Middle frontal gyrus (tissue), 1 donor: Measurements from ENCODE around the gene SAFB2.
"Not testable (repeated sequence)": the region's sequence is repeated elsewhere in the genome, so short reads cannot be mapped to it uniquely, and the experiment has no call there.

Experiments
- DNase-seq: peaks from one replicate; pipeline ENCODE4 v3.0.0-alpha.2; 2015; ENCODE audit warnings: low spot score; ENCODE audit errors: extremely low spot score

Gene SAFB2

GRCh38 chr19:5632657-5633056, 10.1 kb upstream of the SAFB2 start:
- no peak for DNase-seq

DNA sequence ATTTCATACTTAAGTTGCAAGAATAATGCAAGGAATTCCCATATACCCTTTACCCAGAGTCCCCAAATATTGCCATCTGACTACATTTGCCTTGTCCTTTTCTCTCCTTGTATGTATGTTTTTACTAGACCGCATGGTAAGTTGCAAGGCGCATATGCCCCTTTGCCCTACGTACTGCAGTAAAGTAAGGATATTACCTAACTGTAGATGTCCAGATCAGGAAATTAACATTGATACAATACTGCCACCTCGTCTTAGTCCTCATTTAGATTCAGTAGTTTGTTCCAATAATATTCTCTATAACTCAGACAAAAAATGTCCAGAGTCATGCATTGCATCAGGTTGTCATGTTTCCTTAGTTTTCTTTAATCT, 9.7 kb upstream of the SAFB2 start:
- DNase-seq = no peak

- no peak for DNase-seq
Measured at GRCh38 chr19:5631567-5632240, 9.1 kb upstream of the SAFB2 start.

DNA sequence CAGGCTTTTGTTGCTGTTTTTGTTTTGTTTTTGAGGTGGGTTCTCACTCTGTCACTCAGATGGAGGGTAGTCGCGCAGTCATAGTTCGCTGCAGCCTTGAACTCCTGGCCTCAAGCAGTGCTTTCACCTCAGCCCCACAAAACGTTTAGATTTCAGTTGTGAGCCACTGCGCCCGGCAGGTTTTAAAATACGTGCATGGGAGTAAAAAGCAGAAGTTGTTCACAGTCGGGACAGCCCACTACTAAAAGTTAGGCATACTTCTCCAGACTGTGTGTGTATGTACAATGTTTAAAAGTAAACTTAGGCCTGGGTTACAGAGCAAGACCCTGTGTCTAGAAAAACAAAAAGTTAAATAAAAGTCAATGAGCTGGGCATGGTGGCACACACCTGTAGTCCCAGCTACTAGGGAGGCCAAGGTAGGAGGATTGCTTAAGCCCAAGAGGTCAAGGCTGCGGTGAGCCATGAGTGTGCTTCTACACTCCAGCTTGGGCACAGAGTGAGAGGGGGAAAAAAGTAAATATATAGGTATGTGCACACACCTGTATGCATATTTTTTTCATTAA, 6.4 kb upstream of the SAFB2 start:
- DNase-seq = no peak

DNA sequence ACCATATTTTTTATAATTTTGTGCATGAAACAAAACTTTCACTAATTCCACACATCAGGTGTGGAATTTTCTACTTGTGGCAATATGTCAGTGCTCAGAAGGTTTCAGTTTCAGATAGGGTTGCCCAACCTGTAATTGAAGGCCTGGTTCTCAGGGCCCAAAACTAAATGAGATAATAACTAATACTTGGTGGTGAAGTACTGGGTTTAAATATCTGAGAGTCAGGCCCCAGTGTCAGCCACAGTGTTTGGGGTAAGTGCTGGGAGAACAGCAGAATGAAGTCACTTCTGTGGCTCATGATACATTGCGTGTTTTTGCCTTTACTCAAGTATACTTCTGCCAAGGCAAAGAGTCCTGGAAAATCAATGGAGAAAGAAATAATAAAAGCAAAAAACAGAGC, 5.9 kb upstream of the SAFB2 start:
- DNase-seq = no peak

GRCh38 chr19:5627395-5627904, 4.9 kb upstream of the SAFB2 start:
- no peak for DNase-seq

GRCh38 chr19:5625641-5626040, 3.1 kb upstream of the SAFB2 start:
- no peak for DNase-seq

DNA sequence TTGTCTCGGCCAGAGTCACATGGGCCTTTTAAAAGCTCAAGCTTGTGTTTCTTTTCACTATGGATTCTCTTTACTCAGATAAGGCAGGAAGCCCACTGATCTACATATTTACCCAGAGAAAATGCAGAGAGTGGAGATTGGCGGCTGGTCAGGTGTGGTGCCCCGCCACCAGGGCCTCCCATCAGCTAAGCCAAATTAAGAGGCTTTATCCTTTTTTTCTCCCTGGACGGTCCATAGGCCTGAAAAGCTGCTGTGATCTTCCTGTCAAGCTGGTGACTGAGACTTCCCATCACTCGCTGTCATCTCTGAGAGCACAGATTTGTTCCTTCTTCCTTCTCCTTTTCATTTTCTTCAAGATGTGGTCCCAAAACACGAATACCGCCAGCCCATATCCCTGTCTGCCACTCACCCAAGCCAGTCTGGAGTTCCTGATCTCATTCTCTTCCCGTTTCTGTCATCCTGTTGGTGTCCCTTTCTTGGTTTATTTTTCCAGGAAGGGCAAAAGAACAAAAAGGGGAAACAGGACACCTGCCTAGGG, 2.2 kb upstream of the SAFB2 start:
- no peak for DNase-seq

DNA sequence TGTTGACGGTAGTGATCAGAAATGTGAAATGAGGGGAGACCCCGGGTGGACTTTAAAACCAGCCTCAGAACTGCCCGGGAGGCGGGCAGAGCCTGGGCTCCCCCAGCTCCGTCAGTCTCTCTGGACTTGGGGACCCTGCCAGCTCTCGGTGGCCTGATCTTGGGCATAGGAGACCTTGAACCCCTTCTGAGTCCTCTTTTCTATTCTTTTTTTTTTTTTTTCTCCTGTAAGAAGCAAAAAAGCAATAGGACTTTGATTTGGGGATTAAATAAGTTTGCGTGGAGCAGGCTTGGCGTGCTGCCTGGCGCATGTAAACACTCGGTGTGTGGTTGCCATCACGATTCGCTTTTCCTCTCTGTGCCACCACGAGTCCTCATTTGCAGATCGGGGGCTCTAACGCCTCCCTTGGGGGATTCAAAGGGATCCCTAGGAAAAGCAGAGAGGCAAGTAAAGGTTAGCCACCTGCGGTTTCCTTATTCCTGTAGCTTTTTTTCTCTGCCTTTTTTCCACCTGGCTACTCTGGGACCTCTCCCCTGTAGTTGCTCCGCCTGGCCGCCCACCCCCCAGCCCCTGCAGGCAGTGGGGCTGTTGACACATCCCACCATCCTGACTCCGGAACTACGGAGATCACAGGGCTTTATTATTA, 1.6 kb upstream of the SAFB2 start:
- no peak for DNase-seq

DNA sequence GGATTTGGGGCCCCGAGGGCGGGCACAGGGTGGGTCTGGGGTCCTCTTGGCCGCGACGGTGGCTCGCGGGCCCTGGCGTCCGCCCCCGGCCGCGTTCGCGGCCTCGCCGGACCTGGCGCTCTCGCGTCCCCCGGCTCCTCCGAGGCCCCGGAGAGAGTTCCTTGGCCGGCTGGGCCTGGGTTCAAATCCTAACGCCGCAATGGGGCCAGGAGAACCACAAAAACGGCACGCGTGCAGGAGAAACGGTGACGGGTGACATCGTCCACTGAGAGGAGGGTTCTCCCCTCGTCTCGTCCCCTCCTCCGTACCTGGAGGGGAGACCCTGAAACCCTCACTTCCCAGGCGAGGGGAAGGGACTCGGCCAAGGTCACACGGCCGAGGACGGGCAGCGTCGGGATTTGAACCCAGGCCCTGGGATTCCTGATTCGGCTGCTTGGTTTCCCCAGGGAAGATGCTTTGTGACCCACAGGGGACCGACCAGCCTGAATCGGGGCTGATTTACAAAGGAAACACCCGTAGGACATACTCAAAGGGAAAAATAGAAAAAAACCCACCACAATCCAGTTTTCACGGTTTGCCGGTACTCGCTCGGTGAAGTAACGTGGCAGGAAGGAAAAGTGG, 931 bp upstream of the SAFB2 start:
- no peak for DNase-seq

DNA sequence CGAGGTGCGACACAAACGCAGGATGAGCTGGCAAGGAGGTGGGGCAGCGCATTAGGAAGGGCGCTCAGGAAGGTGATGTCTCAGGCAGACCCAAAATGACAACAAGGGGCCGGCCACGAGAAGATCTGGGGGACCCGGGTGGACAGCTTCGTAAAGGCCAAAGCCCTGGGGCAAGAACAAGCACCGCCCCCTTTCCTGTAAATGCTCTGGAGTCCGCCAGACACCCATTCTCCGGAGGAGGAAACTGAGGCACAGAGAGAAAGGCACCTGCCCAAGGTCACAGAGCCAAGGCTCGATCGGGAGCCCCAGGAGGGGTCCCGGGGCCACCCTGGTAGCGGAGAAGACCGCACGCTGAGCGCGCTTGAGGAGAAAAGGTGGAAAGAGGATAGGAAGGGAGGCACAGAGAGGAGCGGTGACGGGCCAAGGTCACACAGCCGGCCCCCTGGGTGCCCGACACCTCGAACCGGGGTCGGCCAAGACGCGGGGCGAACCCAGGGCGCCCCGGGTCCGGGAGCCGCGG, 571 bp downstream of the SAFB2 start:
- no peak for DNase-seq

DNA sequence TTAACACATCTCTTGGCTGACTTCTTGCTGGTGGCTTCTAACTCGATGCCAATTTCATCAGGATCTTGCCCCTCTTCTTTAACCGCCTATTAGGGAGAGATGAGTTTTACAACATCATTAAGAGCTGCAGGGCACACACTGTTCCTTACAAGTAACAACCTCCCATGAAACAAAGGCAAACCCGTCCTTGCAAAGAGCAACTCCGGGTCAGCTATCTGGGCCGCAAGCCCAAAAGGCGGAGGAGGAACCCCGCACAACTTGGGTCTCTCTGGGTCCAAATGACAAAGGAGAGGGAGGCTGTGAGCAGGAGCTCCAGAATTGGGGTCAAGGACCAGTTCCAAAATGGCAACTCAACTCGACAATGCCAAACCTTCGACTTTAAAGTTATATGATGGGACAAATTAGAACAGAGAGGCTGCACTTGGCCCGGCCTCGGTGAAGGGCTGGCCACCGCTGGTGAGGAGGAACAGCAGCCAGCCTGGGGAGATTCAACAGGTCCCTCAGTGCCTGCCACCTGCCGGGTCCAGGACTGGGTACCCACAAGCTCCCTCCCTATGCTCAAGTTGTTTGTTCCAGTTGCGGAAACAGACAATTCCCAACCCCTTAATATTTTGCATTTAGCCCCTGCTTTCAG, 1.1 kb downstream of the SAFB2 start:
- DNase-seq = no peak

DNA sequence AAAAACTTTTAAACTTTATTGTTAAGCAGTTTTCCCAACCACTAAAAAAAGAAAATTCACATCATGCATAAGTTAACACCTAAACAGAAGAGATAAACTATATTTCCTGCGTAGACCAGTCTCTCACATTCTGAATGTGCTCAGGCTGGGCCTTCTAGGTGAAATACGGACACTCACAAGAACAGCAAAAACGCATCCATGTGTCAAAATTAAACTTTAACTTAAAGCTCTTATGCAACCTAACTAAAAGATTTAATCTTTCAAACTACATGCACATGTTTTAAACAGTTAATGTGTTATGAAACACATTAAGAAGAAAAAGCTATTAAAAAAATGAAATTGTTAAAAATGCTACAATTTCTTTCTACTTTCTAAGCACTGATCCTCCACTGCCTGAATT, 2.6 kb downstream of the SAFB2 start:
- DNase-seq = no peak

GRCh38 chr19:5618591-5618990, 4.0 kb downstream of the SAFB2 start:
- DNase-seq = no peak

DNA sequence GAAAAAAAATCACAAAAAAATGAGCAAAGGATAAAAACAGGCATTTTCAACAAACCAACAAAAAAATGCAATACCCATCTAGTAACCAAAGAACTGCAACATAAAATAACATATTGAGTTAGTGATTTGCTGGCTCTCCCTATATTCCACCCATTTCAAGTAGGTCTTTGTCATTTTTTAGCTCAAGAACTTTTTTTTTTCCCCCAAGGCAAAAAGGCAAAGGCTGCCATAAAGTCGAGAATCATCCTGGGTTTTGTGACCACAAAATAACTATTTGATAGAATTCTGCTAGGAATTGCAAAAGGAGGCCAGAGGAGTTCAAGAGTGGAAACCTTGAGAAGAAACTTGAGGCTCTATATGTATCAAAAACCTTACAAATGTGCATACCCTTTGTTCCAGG, 5.5 kb downstream of the SAFB2 start:
- no peak for DNase-seq

DNA sequence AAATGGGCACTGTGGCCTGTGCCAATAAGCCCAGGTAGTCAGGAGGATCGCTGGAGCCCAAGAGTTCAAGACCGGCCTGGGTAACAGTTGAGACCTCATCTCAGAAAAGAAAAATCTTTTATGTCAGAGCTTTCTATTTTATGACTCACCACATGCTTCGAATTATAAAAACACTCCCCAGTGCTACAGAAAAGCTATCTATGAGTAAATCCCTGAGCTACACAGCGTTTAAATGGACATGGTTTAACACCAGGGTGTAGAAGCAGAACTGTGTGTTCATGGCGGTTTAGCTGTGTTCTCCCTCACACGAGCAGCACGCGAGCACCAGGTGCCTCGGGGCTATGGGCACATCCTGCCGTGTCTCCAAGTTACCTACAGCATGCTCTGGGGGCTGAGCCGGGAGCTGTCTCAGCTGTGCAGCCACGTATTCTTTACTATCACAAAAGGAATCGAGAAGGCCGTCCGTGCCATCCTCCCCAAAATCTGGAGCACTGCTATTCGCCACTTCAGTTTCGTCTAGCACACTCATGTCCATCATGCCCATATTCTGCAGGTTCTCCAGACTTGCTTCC, 6.7 kb downstream of the SAFB2 start:
- no peak for DNase-seq

DNA sequence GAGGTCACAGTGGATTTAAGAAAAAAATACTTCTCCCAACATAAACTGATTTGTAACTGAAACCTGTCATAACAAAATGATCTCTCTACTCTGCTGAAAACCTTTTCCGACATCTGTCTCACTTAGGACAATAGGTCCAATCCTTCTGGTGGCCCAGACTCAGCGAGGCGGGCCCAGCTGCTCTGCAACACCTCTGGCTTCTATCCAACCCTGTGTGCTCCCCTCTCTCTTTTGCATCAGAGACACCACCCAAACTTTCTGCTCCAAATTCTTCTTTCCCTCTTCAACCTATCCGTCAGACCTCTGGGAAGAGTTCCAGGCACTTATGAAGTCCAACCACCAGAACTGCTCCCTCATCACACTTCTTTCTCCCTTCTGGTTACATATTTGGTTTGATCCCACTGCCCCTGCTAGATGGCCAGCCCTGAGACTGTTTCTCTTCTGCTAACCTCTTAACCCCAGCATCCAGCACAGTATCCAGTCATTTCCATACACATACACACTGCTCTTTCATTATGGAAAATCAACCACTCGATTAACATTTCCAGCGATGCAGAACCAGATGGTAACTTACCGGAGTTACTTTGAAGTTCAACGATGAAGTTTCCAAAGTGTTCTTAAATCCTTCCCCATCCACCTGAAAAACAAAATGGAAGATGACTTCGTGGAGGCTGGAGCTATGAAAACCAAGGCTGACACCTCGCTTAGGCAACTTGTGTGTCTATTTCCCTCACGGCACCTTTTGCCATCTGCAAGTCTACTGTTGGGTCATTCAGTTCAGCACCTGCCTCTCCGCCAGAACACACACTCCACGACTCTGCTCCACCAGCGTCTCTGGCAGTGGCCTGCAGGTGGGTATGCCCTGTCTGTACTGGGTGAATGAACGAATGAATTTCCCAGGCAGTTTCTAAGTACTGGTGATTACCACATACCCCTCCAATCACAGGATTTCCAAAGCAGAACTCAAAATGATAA, 9.4 kb downstream of the SAFB2 start:
- DNase-seq = no peak

- no peak for DNase-seq
Measured at GRCh38 chr19:5609881-5610448, 12.6 kb downstream of the SAFB2 start.

- not testable (repeated sequence) for DNase-seq
Measured at GRCh38 chr19:5608766-5609165, 13.8 kb downstream of the SAFB2 start.

- DNase-seq = no peak
Measured at GRCh38 chr19:5608291-5608690, 14.3 kb downstream of the SAFB2 start.
